KMS-11 (cell line): ENCODE data around the gene PPP1R14D.
A peak's percentile ranks its signal among the peaks of the same experiment; 100 is the strongest.

Source experiments
- H2AFZ ChIP-seq: fragments of 200-600 bp; sonication (generic); 2 replicates; pipeline ENCODE4 v1.6.1; 2016; ENCODE audit warnings: antibody characterized with exemption, mixed run types, low read depth
- H3K27ac ChIP-seq: fragments of 200-600 bp; sonication (generic); 2 replicates; pipeline ENCODE4 v1.6.1; 2016; ENCODE audit warnings: mild to moderate bottlenecking, mixed run types
- H3K27me3 ChIP-seq: fragments of 200-600 bp; sonication (generic); 2 replicates; pipeline ENCODE4 v1.6.1; 2017; ENCODE audit warnings: mild to moderate bottlenecking, low read depth, mixed run types, moderate library complexity; ENCODE audit not compliant: insufficient read depth
- H3K36me3 ChIP-seq: fragments of 200-600 bp; sonication (generic); 2 replicates; pipeline ENCODE4 v1.6.1; 2017; ENCODE audit warnings: mild to moderate bottlenecking, mixed run types; ENCODE audit not compliant: insufficient read depth
- H3K4me1 ChIP-seq: fragments of 200-600 bp; sonication (generic); 2 replicates; pipeline ENCODE4 v1.6.1; 2016; ENCODE audit warnings: mild to moderate bottlenecking, low read depth, mixed run types; ENCODE audit not compliant: poor library complexity, severe bottlenecking
- H3K4me2 ChIP-seq: fragments of 200-600 bp; sonication (generic); 2 replicates; pipeline ENCODE4 v1.7.0; 2016; ENCODE audit warnings: mild to moderate bottlenecking, mixed run types
- H3K4me3 ChIP-seq: fragments of 200-600 bp; sonication (generic); IDR thresholded peaks from 2 replicates; pipeline ENCODE4 v1.6.1; 2017; ENCODE audit warnings: low read depth, low read length, mixed read lengths; ENCODE audit not compliant: insufficient read depth
- H3K79me2 ChIP-seq: fragments of 200-600 bp; sonication (generic); 2 replicates; pipeline ENCODE4 v1.6.1; 2016; ENCODE audit warnings: low read depth, mixed run types; ENCODE audit not compliant: insufficient read depth
- H3K9ac ChIP-seq: fragments of 200-600 bp; sonication (generic); 2 replicates; pipeline ENCODE4 v1.6.1; 2016; ENCODE audit warnings: mild to moderate bottlenecking, mixed run types
- H4K20me1 ChIP-seq: fragments of 200-600 bp; sonication (generic); 2 replicates; pipeline ENCODE4 v1.6.1; 2016; ENCODE audit warnings: mild to moderate bottlenecking, mixed run types; ENCODE audit not compliant: insufficient read depth
- CTCF ChIP-seq: fragments of 200-600 bp; sonication (generic); conservative IDR thresholded peaks from 2 replicates; pipeline ENCODE4 v1.6.1; 2017; ENCODE audit warnings: low read depth, mild to moderate bottlenecking, antibody characterized with exemption, low read length, moderate library complexity, mixed read lengths

Gene PPP1R14D

GRCh38 chr15:40775740-40776536 lies 52.6 kb downstream of the PPP1R14D start:
- Histone ChIP-seq H4K20me1 (no peaks in the 10 kb centered on the region), H3K9ac (peak overlapping the region; percentile 61; the same call in 1 of the 2 replicates), H3K27me3 (no peaks in the 10 kb centered on the region), H3K4me2 (peak overlapping the region; percentile 88), H3K4me1 (peaks cover 30% of the 10 kb centered on the region), H3K36me3 (no peaks in the 10 kb centered on the region), H3K79me2 (no peaks in the 10 kb centered on the region), H3K4me3 (no peak overlapping the region), H2AFZ (no peak overlapping the region), H3K27ac (peak overlapping the region; percentile 66; the same call in 1 of the 2 replicates)
- TF ChIP-seq CTCF: no peak

GRCh38 chr15:40775007-40775406 lies 53.5 kb downstream of the PPP1R14D start:
- H3K9ac ChIP-seq: no peak overlapping the region
- H2AFZ ChIP-seq: no peak overlapping the region
- H3K27me3 ChIP-seq: no peaks in the 10 kb centered on the region
- no peak overlapping the region for H3K4me3 ChIP-seq
- H3K79me2 ChIP-seq: no peaks in the 10 kb centered on the region
- H3K4me2 ChIP-seq: no peak overlapping the region
- H3K4me1 ChIP-seq: peaks cover 29% of the 10 kb centered on the region
- no peak for TF ChIP-seq CTCF
- H3K27ac ChIP-seq: no peak overlapping the region
- no peaks in the 10 kb centered on the region for H3K36me3 ChIP-seq
- no peaks in the 10 kb centered on the region for H4K20me1 ChIP-seq

GRCh38 chr15:40773902-40774301 lies 54.6 kb downstream of the PPP1R14D start:
- no peak for TF ChIP-seq CTCF
- Histone ChIP-seq H3K4me1 (peaks cover 23% of the 10 kb centered on the region), H3K27ac (no peak overlapping the region), H3K4me2 (no peak overlapping the region), H4K20me1 (no peaks in the 10 kb centered on the region), H3K79me2 (no peaks in the 10 kb centered on the region), H3K4me3 (no peak overlapping the region), H3K9ac (no peak overlapping the region), H3K36me3 (no peaks in the 10 kb centered on the region), H2AFZ (no peak overlapping the region), H3K27me3 (no peaks in the 10 kb centered on the region)

- no peaks in the 10 kb centered on the region for H3K27me3 ChIP-seq
- H3K9ac ChIP-seq: no peak overlapping the region
- H2AFZ ChIP-seq: no peak overlapping the region
- H3K4me3 ChIP-seq: no peak overlapping the region
- H4K20me1 ChIP-seq: no peaks in the 10 kb centered on the region
- peaks cover 22% of the 10 kb centered on the region for H3K4me1 ChIP-seq
- H3K79me2 ChIP-seq: no peaks in the 10 kb centered on the region
- H3K4me2 ChIP-seq: no peak overlapping the region
- H3K27ac ChIP-seq: no peak overlapping the region
- no peak for TF ChIP-seq CTCF
- H3K36me3 ChIP-seq: no peaks in the 10 kb centered on the region
These were observed 55.0 kb downstream of the PPP1R14D start for GRCh38 chr15:40773496-40773895.
